PC-3 (cell line): ENCODE data around the gene TAF1C. TPM values are rescaled to one million over a fixed set of nuclear protein-coding genes. Genes with fewer than 3 reads are reported as not detected.

Experiments used
- ATAC-seq: fragments of 200-7000 bp; cut with Tn5 transposase; 2 replicates; pipeline ENCODE4 v1.9.1; 2020; ENCODE audit warnings: mild to moderate bottlenecking, moderate library complexity
- BruUV-seq: library from RNA; stranded (reverse); fragments of 400-500 nt; replicated peaks from 2 replicates; lab custom pipeline; 2021; lab: Mats Ljungman, UMichigan
- CTCF ChIA-PET: fragments of 300-600 bp; sonication (Branson Sonifier 250); formaldehyde crosslinking; loops from one replicate; lab custom pipeline; 2022; ENCODE audit warnings: antibody characterized with exemption; lab: Charles Lee
- POLR2A ChIA-PET: fragments of 300-600 bp; sonication (Branson Sonifier 250); formaldehyde crosslinking; loops from one replicate; lab custom pipeline; 2022; ENCODE audit warnings: antibody characterized with exemption; ENCODE audit not compliant: unreplicated experiment; lab: Charles Lee
- DNase-seq: peaks from one replicate; pipeline ENCODE4 v3.0.0-alpha.2; 2015
- H2AFZ ChIP-seq: fragments of 300-600 bp; sonication (generic); 2 replicates; pipeline ENCODE4 v1.6.0; 2016; ENCODE audit warnings: antibody characterized with exemption, low read length
- H3F3A ChIP-seq: fragments of 300-600 bp; sonication (generic); one replicate; pipeline ENCODE4 v1.6.0; 2017; ENCODE audit warnings: antibody characterized with exemption, low read length, control low read depth, mild to moderate bottlenecking; ENCODE audit not compliant: unreplicated experiment
- H3K27ac ChIP-seq: fragments of 300-600 bp; sonication (generic); 2 replicates; pipeline ENCODE4 v1.5.1; 2016; ENCODE audit warnings: mild to moderate bottlenecking, low read length
- H3K27me3 ChIP-seq: fragments of 300-600 bp; sonication (generic); 2 replicates; pipeline ENCODE4 v1.6.1; 2016; ENCODE audit warnings: low read length, mixed read lengths
- H3K36me3 ChIP-seq: fragments of 300-600 bp; sonication (generic); 2 replicates; pipeline ENCODE4 v1.6.1; 2016; ENCODE audit warnings: low read depth, mixed run types, low read length, mixed read lengths
- H3K4me1 ChIP-seq: fragments of 300-600 bp; sonication (generic); 2 replicates; pipeline ENCODE4 v1.5.1; 2016; ENCODE audit warnings: low read length; ENCODE audit not compliant: insufficient read depth
- H3K4me2 ChIP-seq: fragments of 300-600 bp; sonication (generic); 2 replicates; pipeline ENCODE4 v1.6.0; 2016; ENCODE audit warnings: low read length
- H3K4me3 ChIP-seq: fragments of 300-600 bp; sonication (generic); 2 replicates; pipeline ENCODE4 v1.5.1; 2016; ENCODE audit warnings: mild to moderate bottlenecking, low read length, mixed read lengths
- H3K79me2 ChIP-seq: fragments of 300-600 bp; sonication (generic); 2 replicates; pipeline ENCODE4 v1.6.1; 2017; ENCODE audit warnings: low read length, mixed read lengths
- H3K9ac ChIP-seq: fragments of 300-600 bp; sonication (generic); 2 replicates; pipeline ENCODE4 v1.6.0; 2016; ENCODE audit warnings: mild to moderate bottlenecking, low read length
- H3K9me2 ChIP-seq: fragments of 300-600 bp; sonication (generic); replicated peaks from 2 replicates; pipeline ENCODE4 v1.6.1; 2016; ENCODE audit warnings: mixed run types, low read length, mixed read lengths
- H3K9me3 ChIP-seq: fragments of 300-600 bp; sonication (generic); 2 replicates; pipeline ENCODE4 v1.6.1; 2016; ENCODE audit warnings: low read length, mixed read lengths
- H4K20me1 ChIP-seq: fragments of 300-600 bp; sonication (generic); 2 replicates; pipeline ENCODE4 v1.6.1; 2016; ENCODE audit warnings: low read length, mixed read lengths
- CTCF ChIP-seq: fragments of 300-600 bp; sonication (generic); conservative IDR thresholded peaks from 2 replicates; pipeline ENCODE4 v1.5.1; 2017; ENCODE audit warnings: antibody characterized with exemption, low read depth, mild to moderate bottlenecking, low read length
- EZH2 ChIP-seq: fragments of 300-600 bp; sonication (generic); IDR thresholded peaks from one replicate; pipeline ENCODE4 v1.6.1; 2017; ENCODE audit warnings: antibody characterized with exemption, mild to moderate bottlenecking, low read length; ENCODE audit not compliant: unreplicated experiment
- EZH2phosphoT487 ChIP-seq: fragments of 300-600 bp; sonication (generic); IDR thresholded peaks from 2 replicates; pipeline ENCODE4 v1.6.1; 2018; ENCODE audit warnings: mild to moderate bottlenecking, antibody characterized with exemption, low read length, borderline replicate concordance
- intact Hi-C: fragments of 100-400 bp; cut with micrococcal nuclease; formaldehyde crosslinking; loops from 2 replicates; pipeline ENCODE4 v1.9.0; 2023
- total RNA-seq: library from RNA; depleted of rRNA; stranded (reverse); fragments of >200 nt; gene quantifications from 2 replicates; pipeline ENCODE4 v1.2.3, GENCODE V29; 2014

Gene TAF1C
- total RNA-seq, 1 experiment from 2014 or later, result 21.8 TPM

- Histone ChIP-seq H3K9me3 (no peaks in the 10 kb centered on the region), H2AFZ (no peak overlapping the region), H3K9ac (no peak overlapping the region), H3K36me3 (no peaks in the 10 kb centered on the region), H3K27me3 (no peaks in the 10 kb centered on the region), H3K4me2 (no peak overlapping the region), H3K4me3 (no peak overlapping the region), H3K79me2 (no peaks in the 10 kb centered on the region), H3K4me1 (no peaks in the 10 kb centered on the region), H4K20me1 (no peaks in the 10 kb centered on the region), H3K9me2 (no peaks in the 10 kb centered on the region), H3F3A (no peaks in the 10 kb centered on the region), H3K27ac (no peak overlapping the region)
- CTCF ChIA-PET, result no interaction called here
- DNase-seq (no peak), ATAC-seq (no peak)
- intact Hi-C loops, result no loop called here
- TF ChIP-seq EZH2, result no peak
- no peak for TF ChIP-seq EZH2phosphoT487
- no peak for TF ChIP-seq CTCF
- POLR2A ChIA-PET, result no interaction called here
- BruUV-seq, result no TSS peak
These were observed 28.7 kb upstream of the TAF1C start for GRCh38 chr16:84215531-84215930.

- Histone ChIP-seq H3K9me2 (no peaks in the 10 kb centered on the region), H3F3A (no peaks in the 10 kb centered on the region), H3K4me3 (no peak overlapping the region), H3K27ac (no peak overlapping the region), H3K9me3 (no peaks in the 10 kb centered on the region), H3K79me2 (no peaks in the 10 kb centered on the region), H3K36me3 (no peaks in the 10 kb centered on the region), H4K20me1 (no peaks in the 10 kb centered on the region), H3K9ac (no peak overlapping the region), H3K4me2 (no peak overlapping the region), H2AFZ (no peak overlapping the region), H3K27me3 (no peaks in the 10 kb centered on the region), H3K4me1 (no peaks in the 10 kb centered on the region)
- DNase-seq (no peak), ATAC-seq (no peak)
- no TSS peak for BruUV-seq
- ChIA-PET CTCF (no interaction called here), POLR2A (no interaction called here)
- no peak for TF ChIP-seq CTCF
- no peak for TF ChIP-seq EZH2
- no peak for TF ChIP-seq EZH2phosphoT487
- intact Hi-C loops, result no loop called here
These were observed 27.7 kb upstream of the TAF1C start for GRCh38 chr16:84214451-84215066.

- no peaks in the 10 kb centered on the region for H4K20me1 ChIP-seq
- TF ChIP-seq CTCF, result no peak
- ATAC-seq, result no peak
- no peaks in the 10 kb centered on the region for H3K27me3 ChIP-seq
- H3K9ac ChIP-seq, result no peak overlapping the region
- H3K9me3 ChIP-seq, result no peaks in the 10 kb centered on the region
- H3K4me1 ChIP-seq, result no peaks in the 10 kb centered on the region
- CTCF ChIA-PET, result no interaction called here
- BruUV-seq, result no TSS peak
- DNase-seq, result no peak
- POLR2A ChIA-PET, result no interaction called here
- H3K4me3 ChIP-seq, result no peak overlapping the region
- no peak overlapping the region for H3K4me2 ChIP-seq
- intact Hi-C loops, result no loop called here
- H2AFZ ChIP-seq, result no peak overlapping the region
- H3K9me2 ChIP-seq, result no peaks in the 10 kb centered on the region
- H3K36me3 ChIP-seq, result no peaks in the 10 kb centered on the region
- no peaks in the 10 kb centered on the region for H3K79me2 ChIP-seq
- H3K27ac ChIP-seq, result no peak overlapping the region
- no peaks in the 10 kb centered on the region for H3F3A ChIP-seq
These were observed 25.8 kb upstream of the TAF1C start for GRCh38 chr16:84212631-84213030.
